Measurements from ENCODE around the gene TSTD2. TPM values are rescaled to one million over a fixed set of nuclear protein-coding genes. Genes with fewer than 3 reads are reported as not detected.

Gene TSTD2
- total and polyA plus RNA-seq, 4 donors: 9.4 to 26.6 (median 14.1) TPM

DNA sequence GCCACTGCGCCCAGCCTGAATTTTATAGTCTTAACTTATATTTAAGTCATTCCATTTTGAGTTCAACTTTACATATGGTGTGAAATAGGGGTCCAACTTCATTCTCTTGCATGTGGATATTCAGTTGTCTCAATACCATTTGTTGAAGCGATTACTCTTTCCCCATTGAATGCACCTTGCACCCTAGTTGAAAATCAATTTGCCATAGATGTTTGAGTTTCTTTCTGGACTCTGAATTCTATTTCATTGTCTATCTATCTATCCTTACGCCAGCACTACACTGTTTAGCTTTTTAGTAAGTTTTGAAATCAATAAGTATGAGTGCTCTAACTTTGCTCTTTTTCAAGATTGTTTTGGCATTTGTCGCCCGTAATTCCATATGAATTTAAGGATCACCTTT lies 81.9 kb downstream of the TSTD2 start:
- WGBS, 2 donors: 95 to 98% methylated on average over 5 of the region's 5 CpGs
- no peak overlapping the region for H3K4me3 ChIP-seq
- H3K27me3 ChIP-seq (ENCODE audit: control insufficient read depth in 3 of 3, insufficient read depth in 3 of 3, low read length in 2 of 3): peaks cover 0 to 2% (median 0%) of the 10 kb centered on the region in 3 donors
- peaks cover 0 to 6% (median 0%) of the 10 kb centered on the region in 5 donors for H3K4me1 ChIP-seq (ENCODE audit: control insufficient read depth in 5 of 5, insufficient read depth in 5 of 5, low read length in 5 of 5)
- ATAC-seq (ENCODE audit: insufficient read depth, low FRiP score) (no peak), DNase-seq (no peak)
- H3K9me3 ChIP-seq (ENCODE audit: control insufficient read depth in 4 of 4, insufficient read depth in 3 of 4, low read length in 3 of 4): no peaks in the 10 kb centered on the region
- H3K9ac ChIP-seq (ENCODE audit: insufficient read depth in 1 of 2, low read length in 2 of 2): no peak overlapping the region
- TF ChIP-seq, protein P1, sequence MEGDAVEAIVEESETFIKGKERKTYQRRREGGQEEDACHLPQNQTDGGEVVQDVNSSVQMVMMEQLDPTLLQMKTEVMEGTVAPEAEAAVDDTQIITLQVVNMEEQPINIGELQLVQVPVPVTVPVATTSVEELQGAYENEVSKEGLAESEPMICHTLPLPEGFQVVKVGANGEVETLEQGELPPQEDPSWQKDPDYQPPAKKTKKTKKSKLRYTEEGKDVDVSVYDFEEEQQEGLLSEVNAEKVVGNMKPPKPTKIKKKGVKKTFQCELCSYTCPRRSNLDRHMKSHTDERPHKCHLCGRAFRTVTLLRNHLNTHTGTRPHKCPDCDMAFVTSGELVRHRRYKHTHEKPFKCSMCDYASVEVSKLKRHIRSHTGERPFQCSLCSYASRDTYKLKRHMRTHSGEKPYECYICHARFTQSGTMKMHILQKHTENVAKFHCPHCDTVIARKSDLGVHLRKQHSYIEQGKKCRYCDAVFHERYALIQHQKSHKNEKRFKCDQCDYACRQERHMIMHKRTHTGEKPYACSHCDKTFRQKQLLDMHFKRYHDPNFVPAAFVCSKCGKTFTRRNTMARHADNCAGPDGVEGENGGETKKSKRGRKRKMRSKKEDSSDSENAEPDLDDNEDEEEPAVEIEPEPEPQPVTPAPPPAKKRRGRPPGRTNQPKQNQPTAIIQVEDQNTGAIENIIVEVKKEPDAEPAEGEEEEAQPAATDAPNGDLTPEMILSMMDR (IDR thresholded peaks at IDR 0.05; ENCODE audit: control extremely low read depth, extremely low read depth): no peak
- peaks cover 0 to 7% (median 0%) of the 10 kb centered on the region in 4 donors for H3K36me3 ChIP-seq (ENCODE audit: control insufficient read depth in 4 of 4, insufficient read depth in 4 of 4, low read length in 4 of 4)
- no peak overlapping the region for H3K27ac ChIP-seq (ENCODE audit: low read depth in 1 of 2, low read length in 1 of 2)

DNA sequence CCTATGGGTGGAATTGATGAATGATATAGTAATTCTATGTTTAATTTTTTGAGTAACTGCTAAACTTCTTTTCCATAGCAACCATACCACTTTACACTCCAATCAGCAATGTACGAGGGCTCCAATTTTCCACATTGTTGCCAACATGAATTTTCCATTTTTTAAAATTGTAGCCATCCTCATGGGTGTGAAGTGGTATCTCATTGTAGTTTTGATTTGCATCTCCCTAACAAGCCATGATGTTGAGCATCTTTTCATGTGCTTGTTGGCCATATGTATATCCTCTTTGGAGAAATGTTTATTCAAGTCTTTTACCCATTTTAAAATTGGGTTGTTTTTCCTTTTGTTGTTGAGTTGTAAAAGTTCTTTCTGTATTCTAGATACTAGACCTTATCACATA lies 82.8 kb downstream of the TSTD2 start:
- Histone ChIP-seq H3K27ac (ENCODE audit: low read depth in 1 of 2, low read length in 1 of 2) (no peak overlapping the region), H3K9ac (ENCODE audit: insufficient read depth in 1 of 2, low read length in 2 of 2) (no peak overlapping the region), H3K27me3 (ENCODE audit: control insufficient read depth in 3 of 3, insufficient read depth in 3 of 3, low read length in 2 of 3) (peaks cover 0 to under 1% (median 0%) of the 10 kb centered on the region in 3 donors), H3K9me3 (ENCODE audit: control insufficient read depth in 4 of 4, insufficient read depth in 3 of 4, low read length in 3 of 4) (no peaks in the 10 kb centered on the region), H3K36me3 (ENCODE audit: control insufficient read depth in 4 of 4, insufficient read depth in 4 of 4, low read length in 4 of 4) (peaks cover 0 to 7% (median 0%) of the 10 kb centered on the region in 4 donors), H3K4me1 (ENCODE audit: control insufficient read depth in 5 of 5, insufficient read depth in 5 of 5, low read length in 5 of 5) (peaks cover 0 to 3% (median 0%) of the 10 kb centered on the region in 5 donors), H3K4me3 (no peak overlapping the region)
- DNase-seq: no peak
- TF ChIP-seq, protein P1 (IDR thresholded peaks at IDR 0.05; ENCODE audit: control extremely low read depth, extremely low read depth): no peak
- ATAC-seq (ENCODE audit: insufficient read depth, low FRiP score): no peak
- 83 to 90% methylated on average over 1 of the region's 1 CpG for WGBS, 2 donors

Other genes with a start within 250 kb of the TSTD2 start
- gene TDRD7, start 221.3 kb downstream of the TSTD2 start, total RNA-seq: 10 to 100 TPM; 12.4 to 13.3 TPM
- 10 to 100 TPM in 1 of 2 donors, 1 to 10 TPM in 1; 6.8 to 10.9 TPM for gene TDRD7, start 221.3 kb downstream of the TSTD2 start, polyA plus RNA-seq
- 1 to 10 TPM; 2.4 to 7.8 TPM for gene TMOD1, start 131.7 kb downstream of the TSTD2 start, total RNA-seq
- 1 to 10 TPM; 2.7 to 7.9 TPM for gene TMOD1, start 131.7 kb downstream of the TSTD2 start, polyA plus RNA-seq
- 10 to 100 TPM; 24.0 to 30.0 TPM for gene NCBP1, start 453 bp upstream of the TSTD2 start, total RNA-seq
- gene NCBP1, start 453 bp upstream of the TSTD2 start, polyA plus RNA-seq: 10 to 100 TPM in 1 of 2 donors, 1 to 10 TPM in 1; 6.5 to 12.3 TPM
- 10 to 100 TPM; 10.2 to 23.0 TPM for gene XPA, start 64.0 kb upstream of the TSTD2 start, total RNA-seq
- gene XPA, start 64.0 kb upstream of the TSTD2 start, polyA plus RNA-seq: 10 to 100 TPM in 1 of 2 donors, 1 to 10 TPM in 1; 9.2 to 10.8 TPM
- under 1 TPM in 1 of 2 donors, not detected in 1; 0.06 TPM for gene FOXE1, start 219.9 kb upstream of the TSTD2 start, total RNA-seq
- under 1 TPM; 0.08 to 0.14 TPM for gene FOXE1, start 219.9 kb upstream of the TSTD2 start, polyA plus RNA-seq